Activated CD8-positive, alpha-beta T cell treated with anti-CD3 and anti-CD28 coated beads, Interleukin-2, amount 10 ng/mL, durations not matched to agents 7 days and 5 days (primary cell): Measurements from ENCODE around the gene IRAK2. TPM values are rescaled to one million over a fixed set of nuclear protein-coding genes. Genes with fewer than 3 reads are reported as not detected.

ENCODE experiments used
- ATAC-seq: fragments of 150-1000 bp; cut with Tn5 transposase; one replicate; pipeline ENCODE4 v1.10.0; 2021; ENCODE audit warnings: moderate library complexity
- CTCF ChIA-PET: fragments of 350-600 bp; sonication (Branson Sonifier 250); formaldehyde crosslinking; loops from one replicate; lab custom pipeline; 2021; ENCODE audit warnings: antibody characterized with exemption; lab: Charles Lee
- POLR2A ChIA-PET: fragments of 350-600 bp; sonication (Branson Sonifier 250); formaldehyde crosslinking; loops from one replicate; lab custom pipeline; 2021; ENCODE audit warnings: antibody characterized with exemption; lab: Charles Lee
- DNase-seq: peaks from one replicate; pipeline ENCODE4 v3.0.0-alpha.2; 2020
- H3K27ac Mint-ChIP-seq: one replicate; pipeline ENCODE4 v1.8.0; 2021; ENCODE audit warnings: mild to moderate bottlenecking, mixed read lengths
- H3K27me3 Mint-ChIP-seq: one replicate; pipeline ENCODE4 v1.8.0; 2021; ENCODE audit warnings: low read depth, mixed read lengths
- H3K36me3 Mint-ChIP-seq: one replicate; pipeline ENCODE4 v1.8.0; 2021; ENCODE audit warnings: low read depth, mixed read lengths
- H3K4me1 Mint-ChIP-seq: one replicate; pipeline ENCODE4 v1.8.0; 2021; ENCODE audit warnings: low read depth, mixed read lengths
- H3K4me3 Mint-ChIP-seq: one replicate; pipeline ENCODE4 v1.8.0; 2021; ENCODE audit warnings: mild to moderate bottlenecking, mixed read lengths
- H3K9me3 Mint-ChIP-seq: one replicate; pipeline ENCODE4 v1.8.0; 2022; ENCODE audit warnings: mixed read lengths; ENCODE audit not compliant: insufficient read depth
- total RNA-seq, 2 experiments: library from RNA; stranded (reverse); gene quantifications; one replicate each; pipeline ENCODE4 v1.2.3, GENCODE V29; 2021

Gene IRAK2
- total RNA-seq, 2 experiments from 2014 or later = 1.3 to 1.4 TPM

- peaks cover 10% of the 10 kb centered on the region for H3K36me3 Mint-ChIP-seq
- no peak for ATAC-seq
- H3K9me3 Mint-ChIP-seq = peaks cover 5% of the 10 kb centered on the region
- CTCF ChIA-PET = interaction anchor here (1.2 kb wide), 1 partner anchor 32 kb away, joined by 4 read pairs; no protein-coding TSS in a partner anchor
- no peak overlapping the region for H3K4me3 Mint-ChIP-seq
- H3K27ac Mint-ChIP-seq = no peak overlapping the region
- no peak for DNase-seq
- peaks cover 29% of the 10 kb centered on the region for H3K4me1 Mint-ChIP-seq
- POLR2A ChIA-PET = interaction anchor here (1.1 kb wide), 1 partner anchor 10 kb away, joined by 4 read pairs; no protein-coding TSS in a partner anchor
- H3K27me3 Mint-ChIP-seq = no peaks in the 10 kb centered on the region
These were observed 67.4 kb downstream of the IRAK2 start for GRCh38 chr3:10232137-10232536.

GRCh38 chr3:10233988-10234387, 69.3 kb downstream of the IRAK2 start:
- DNase-seq (no peak), ATAC-seq (no peak)
- Mint-ChIP-seq H3K36me3 (peaks cover 23% of the 10 kb centered on the region), H3K4me3 (no peak overlapping the region), H3K9me3 (peaks cover 12% of the 10 kb centered on the region), H3K4me1 (peaks cover 27% of the 10 kb centered on the region), H3K27me3 (no peaks in the 10 kb centered on the region), H3K27ac (no peak overlapping the region)
- ChIA-PET POLR2A (no interaction called here), CTCF (interaction anchor here (1.2 kb wide), 1 partner anchor 39 kb away, joined by 3 read pairs; no protein-coding TSS in a partner anchor)

- no peak for ATAC-seq
- POLR2A ChIA-PET = no interaction called here
These were observed 70.0 kb downstream of the IRAK2 start for GRCh38 chr3:10234526-10235230.

GRCh38 chr3:10235551-10235950, 70.8 kb downstream of the IRAK2 start:
- Mint-ChIP-seq H3K36me3 (peaks cover 29% of the 10 kb centered on the region), H3K27ac (no peak overlapping the region), H3K4me3 (no peak overlapping the region), H3K4me1 (peaks cover 30% of the 10 kb centered on the region), H3K27me3 (no peaks in the 10 kb centered on the region), H3K9me3 (peaks cover 12% of the 10 kb centered on the region)
- ATAC-seq = no peak
- no peak for DNase-seq
- ChIA-PET CTCF (no interaction called here), POLR2A (no interaction called here)

More at GRCh38 chr3:10234526-10235230, 70.0 kb downstream of the IRAK2 start:
- Mint-ChIP-seq H3K9me3 (peaks cover 12% of the 10 kb centered on the region), H3K27ac (no peak overlapping the region), H3K4me1 (peaks cover 28% of the 10 kb centered on the region), H3K36me3 (peaks cover 28% of the 10 kb centered on the region), H3K27me3 (no peaks in the 10 kb centered on the region), H3K4me3 (no peak overlapping the region)
- CTCF ChIA-PET = interaction anchor here (1.2 kb wide), 1 partner anchor 40 kb away, joined by 3 read pairs; no protein-coding TSS in a partner anchor
- DNase-seq = no peak

- H3K36me3 Mint-ChIP-seq = peaks cover 36% of the 10 kb centered on the region
- peaks cover 12% of the 10 kb centered on the region for H3K9me3 Mint-ChIP-seq
- peak overlapping the region; percentile 91 for H3K27ac Mint-ChIP-seq
- no peaks in the 10 kb centered on the region for H3K27me3 Mint-ChIP-seq
- DNase-seq (peak; percentile 68), ATAC-seq (peak; percentile 39)
- peaks cover 51% of the 10 kb centered on the region for H3K4me1 Mint-ChIP-seq
- POLR2A ChIA-PET = interaction anchor here (0.6 to 2.2 kb wide), 3 partner anchors 9 to 208 kb away, joined by 4 to 9 read pairs (median 4); partner anchors contain the start of gene TATDN2
- H3K4me3 Mint-ChIP-seq = peak overlapping the region; percentile 26
- CTCF ChIA-PET = interaction anchor here (0.7 to 1.9 kb wide), 5 partner anchors 10 to 97 kb away, joined by 3 to 7 read pairs (median 3); partner anchors contain the start of genes TATDN2 and VHL
These were observed 73.8 kb downstream of the IRAK2 start for GRCh38 chr3:10238345-10239183.

- Mint-ChIP-seq H3K4me3 (no peak overlapping the region), H3K9me3 (peaks cover 31% of the 10 kb centered on the region), H3K27me3 (no peaks in the 10 kb centered on the region), H3K4me1 (peaks cover 51% of the 10 kb centered on the region), H3K27ac (peak overlapping the region; percentile 43), H3K36me3 (peaks cover 54% of the 10 kb centered on the region)
- ATAC-seq (no peak), DNase-seq (no peak)
- ChIA-PET CTCF (interaction anchor here (2.6 kb wide), 1 partner anchor 17 kb away, joined by 10 read pairs; no protein-coding TSS in a partner anchor), POLR2A (interaction anchor here (1.9 kb wide), 1 partner anchor 37 kb away, joined by 4 read pairs; no protein-coding TSS in a partner anchor)
These were observed 76.1 kb downstream of the IRAK2 start for GRCh38 chr3:10240799-10241198.

- Mint-ChIP-seq H3K36me3 (peaks cover 48% of the 10 kb centered on the region), H3K9me3 (peaks cover 29% of the 10 kb centered on the region), H3K4me3 (peak overlapping the region; percentile 64), H3K4me1 (peaks cover 49% of the 10 kb centered on the region), H3K27me3 (no peaks in the 10 kb centered on the region), H3K27ac (peak overlapping the region; percentile 95)
- peak; percentile 93 for DNase-seq
- ATAC-seq = peak; percentile 92
- ChIA-PET POLR2A (interaction anchor here (0.6 to 1.9 kb wide), 11 partner anchors 10 to 256 kb away, joined by 3 to 7 read pairs (median 4); partner anchors contain the start of genes EMC3 and VHL), CTCF (interaction anchor here (0.9 to 2.6 kb wide), 6 partner anchors 19 to 57 kb away, joined by 3 to 10 read pairs (median 4); no protein-coding TSS in a partner anchor)
These were observed 77.7 kb downstream of the IRAK2 start for GRCh38 chr3:10242182-10243065.

GRCh38 chr3:10244009-10244408, 79.3 kb downstream of the IRAK2 start:
- peaks cover 46% of the 10 kb centered on the region for H3K36me3 Mint-ChIP-seq
- H3K4me1 Mint-ChIP-seq = peaks cover 42% of the 10 kb centered on the region
- no peak overlapping the region for H3K27ac Mint-ChIP-seq

GRCh38 chr3:10245081-10245712, 80.5 kb downstream of the IRAK2 start:
- H3K9me3 Mint-ChIP-seq = peaks cover 22% of the 10 kb centered on the region
- peaks cover 49% of the 10 kb centered on the region for H3K36me3 Mint-ChIP-seq
- ATAC-seq (no peak), DNase-seq (no peak)
- H3K27me3 Mint-ChIP-seq = no peaks in the 10 kb centered on the region
- no peak overlapping the region for H3K27ac Mint-ChIP-seq
- no peak overlapping the region for H3K4me3 Mint-ChIP-seq
- H3K4me1 Mint-ChIP-seq = peaks cover 45% of the 10 kb centered on the region
- ChIA-PET POLR2A (no interaction called here), CTCF (no interaction called here)

More at GRCh38 chr3:10244009-10244408, 79.3 kb downstream of the IRAK2 start:
- DNase-seq = no peak
- ChIA-PET CTCF (interaction anchor here (1.5 kb wide), 1 partner anchor 20 kb away, joined by 6 read pairs; no protein-coding TSS in a partner anchor), POLR2A (interaction anchor here (1.0 kb wide), 1 partner anchor 13 kb away, joined by 3 read pairs; no protein-coding TSS in a partner anchor)
- Mint-ChIP-seq H3K4me3 (no peak overlapping the region), H3K27me3 (no peaks in the 10 kb centered on the region), H3K9me3 (peaks cover 22% of the 10 kb centered on the region)
- no peak for ATAC-seq

- H3K27me3 Mint-ChIP-seq = no peaks in the 10 kb centered on the region
- H3K27ac Mint-ChIP-seq = peak overlapping the region; percentile 95
- CTCF ChIA-PET = interaction anchor here (0.7 to 3.7 kb wide), 5 partner anchors 10 to 527 kb away, joined by 3 to 22 read pairs (median 3); partner anchors contain the start of gene CRELD1
- H3K9me3 Mint-ChIP-seq = peaks cover 22% of the 10 kb centered on the region
- peaks cover 44% of the 10 kb centered on the region for H3K4me1 Mint-ChIP-seq
- DNase-seq (no peak), ATAC-seq (no peak)
- H3K36me3 Mint-ChIP-seq = peaks cover 64% of the 10 kb centered on the region
- peak overlapping the region; percentile 73 for H3K4me3 Mint-ChIP-seq
- POLR2A ChIA-PET = interaction anchor here (0.7 to 1.8 kb wide), 14 partner anchors 9 to 515 kb away, joined by 3 to 12 read pairs (median 4); partner anchors contain the start of genes SEC13 and VHL
These were observed 83.0 kb downstream of the IRAK2 start for GRCh38 chr3:10247679-10248183.
